ENCODE measurements around the gene PICALM.

The PICALM gene

GRCh38 chr11:86079421-86079820 is 10.5 kb upstream of the PICALM start:
- DNase-seq (ENCODE audit: low read depth, low spot score): no peak

- DNase-seq (ENCODE audit: low read depth, low spot score): no peak
These were observed 5.1 kb upstream of the PICALM start for GRCh38 chr11:86073948-86074347.

- DNase-seq (ENCODE audit: low read depth, low spot score): no peak
These were observed 3.3 kb upstream of the PICALM start for GRCh38 chr11:86072211-86072610.

- peak; percentile 44 for DNase-seq (ENCODE audit: low read depth, low spot score)
These were observed 1.5 kb upstream of the PICALM start for GRCh38 chr11:86070142-86071056.

- peak; percentile 87 for DNase-seq (ENCODE audit: low read depth, low spot score)
These were observed 671 bp upstream of the PICALM start for GRCh38 chr11:86069408-86070101.

- peak; percentile 59 for DNase-seq (ENCODE audit: low read depth, low spot score)
These were observed 579 bp downstream of the PICALM start for GRCh38 chr11:86068138-86068871.

- DNase-seq (ENCODE audit: low read depth, low spot score): no peak
These were observed 1.1 kb downstream of the PICALM start for GRCh38 chr11:86067851-86068137.

GRCh38 chr11:86067009-86067850 is 1.7 kb downstream of the PICALM start:
- peak; percentile 36 for DNase-seq (ENCODE audit: low read depth, low spot score)

- no peak for DNase-seq (ENCODE audit: low read depth, low spot score)
These were observed 2.3 kb downstream of the PICALM start for GRCh38 chr11:86066657-86067008.

GRCh38 chr11:86066033-86066432 is 2.9 kb downstream of the PICALM start:
- no peak for DNase-seq (ENCODE audit: low read depth, low spot score)

GRCh38 chr11:86064220-86064803 is 4.6 kb downstream of the PICALM start:
- DNase-seq (ENCODE audit: low read depth, low spot score): no peak

GRCh38 chr11:86063536-86063935 is 5.3 kb downstream of the PICALM start:
- DNase-seq (ENCODE audit: low read depth, low spot score): no peak

GRCh38 chr11:86062719-86063118 is 6.2 kb downstream of the PICALM start:
- DNase-seq (ENCODE audit: low read depth, low spot score): no peak

GRCh38 chr11:86061483-86062205 is 7.2 kb downstream of the PICALM start:
- DNase-seq (ENCODE audit: low read depth, low spot score): no peak

GRCh38 chr11:86060544-86060943 is 8.3 kb downstream of the PICALM start:
- DNase-seq (ENCODE audit: low read depth, low spot score): no peak

- no peak for DNase-seq (ENCODE audit: low read depth, low spot score)
These were observed 10.5 kb downstream of the PICALM start for GRCh38 chr11:86058360-86058759.

- no peak for DNase-seq (ENCODE audit: low read depth, low spot score)
These were observed 12.5 kb downstream of the PICALM start for GRCh38 chr11:86056351-86056854.

- DNase-seq (ENCODE audit: low read depth, low spot score): no peak
These were observed 15.9 kb downstream of the PICALM start for GRCh38 chr11:86052693-86053641.

- no peak for DNase-seq (ENCODE audit: low read depth, low spot score)
These were observed 18.6 kb downstream of the PICALM start for GRCh38 chr11:86050196-86050709.

Measured in astrocyte of the hippocampus (primary cell).